ENCODE data around the gene SLC12A6. TPM values are rescaled to one million over a fixed set of nuclear protein-coding genes. Genes with fewer than 3 reads are reported as not detected.
"Not testable (repeated sequence)": the region's sequence is repeated elsewhere in the genome, so short reads cannot be mapped to it uniquely, and the experiment has no call there.

The SLC12A6 gene
- polyA plus RNA-seq, 1 donor from 2014 or later: 7.3 TPM

- Histone ChIP-seq H2AFZ (ENCODE audit: low read depth, low read length) (no peak overlapping the region), H3K36me3 (ENCODE audit: insufficient read depth, low read length) (no peaks in the 10 kb centered on the region), H3K27me3 (ENCODE audit: insufficient read depth, low read depth, low read length) (no peaks in the 10 kb centered on the region), H3K27ac (ENCODE audit: low read length) (no peak overlapping the region), H3K9me2 (ENCODE audit: insufficient read depth, low read length) (no peaks in the 10 kb centered on the region), H3F3A (ENCODE audit: insufficient read depth, low read length, poor library complexity, severe bottlenecking) (no peaks in the 10 kb centered on the region), H3K4me3 (ENCODE audit: low read length) (no peak overlapping the region), H3K9me3 (ENCODE audit: low read length) (no peaks in the 10 kb centered on the region), H4K20me1 (ENCODE audit: insufficient read depth) (no peaks in the 10 kb centered on the region), H3K4me2 (ENCODE audit: low read length) (no peak overlapping the region), H3K79me2 (replicated peaks; ENCODE audit: insufficient read depth, low read length) (peaks cover 69% of the 10 kb centered on the region), H3K9ac (ENCODE audit: low read length) (no peak overlapping the region)
- no peak for TF ChIP-seq RAD21 (conservative IDR thresholded peaks at IDR 0.05)
- TF ChIP-seq MXI1 (conservative IDR thresholded peaks at IDR 0.05; ENCODE audit: poor library complexity, severe bottlenecking): no peak
- TF ChIP-seq POLR2AphosphoS5 (IDR thresholded peaks at IDR 0.05): no peak
- no peak for TF ChIP-seq SMC3 (conservative IDR thresholded peaks at IDR 0.05; ENCODE audit: poor library complexity)
- TF ChIP-seq EZH2 (IDR thresholded peaks at IDR 0.05; ENCODE audit: borderline replicate concordance, insufficient read depth, low read length, poor library complexity, severe bottlenecking): no peak
- no peak for TF ChIP-seq TAF1 (IDR thresholded peaks at IDR 0.05; ENCODE audit: low read depth)
- no peak for TF ChIP-seq CTCF (IDR thresholded peaks at IDR 0.05; ENCODE audit: poor library complexity, severe bottlenecking)
- no peak for TF ChIP-seq EP300 (conservative IDR thresholded peaks at IDR 0.05; ENCODE audit: poor library complexity, severe bottlenecking)
- TF ChIP-seq REST (IDR thresholded peaks at IDR 0.05; ENCODE audit: borderline replicate concordance): no peak
Observed at GRCh38 chr15:34203936-34204335, 133.6 kb downstream of the SLC12A6 start.

GRCh38 chr15:34203305-34203704, 134.3 kb downstream of the SLC12A6 start:
- no peak for TF ChIP-seq TAF1 (IDR thresholded peaks at IDR 0.05; ENCODE audit: low read depth)
- no peak for TF ChIP-seq REST (IDR thresholded peaks at IDR 0.05; ENCODE audit: borderline replicate concordance)
- no peak for TF ChIP-seq POLR2AphosphoS5 (IDR thresholded peaks at IDR 0.05)
- TF ChIP-seq RAD21 (conservative IDR thresholded peaks at IDR 0.05): no peak
- TF ChIP-seq CTCF (IDR thresholded peaks at IDR 0.05; ENCODE audit: poor library complexity, severe bottlenecking): no peak
- TF ChIP-seq EP300 (conservative IDR thresholded peaks at IDR 0.05; ENCODE audit: poor library complexity, severe bottlenecking): no peak
- TF ChIP-seq SMC3 (conservative IDR thresholded peaks at IDR 0.05; ENCODE audit: poor library complexity): no peak
- TF ChIP-seq MXI1 (conservative IDR thresholded peaks at IDR 0.05; ENCODE audit: poor library complexity, severe bottlenecking): no peak
- TF ChIP-seq EZH2 (IDR thresholded peaks at IDR 0.05; ENCODE audit: borderline replicate concordance, insufficient read depth, low read length, poor library complexity, severe bottlenecking): no peak

GRCh38 chr15:34193272-34193671, 144.3 kb downstream of the SLC12A6 start:
- H3K27ac ChIP-seq (ENCODE audit: low read length); H3K27me3 ChIP-seq (ENCODE audit: insufficient read depth, low read depth, low read length); H4K20me1 ChIP-seq (ENCODE audit: insufficient read depth); H3K9me2 ChIP-seq (ENCODE audit: insufficient read depth, low read length); H3K4me2 ChIP-seq (ENCODE audit: low read length); H3K36me3 ChIP-seq (ENCODE audit: insufficient read depth, low read length); H3K9ac ChIP-seq (ENCODE audit: low read length); H3F3A ChIP-seq (ENCODE audit: insufficient read depth, low read length, poor library complexity, severe bottlenecking); H2AFZ ChIP-seq (ENCODE audit: low read depth, low read length); H3K9me3 ChIP-seq (ENCODE audit: low read length); H3K4me3 ChIP-seq (ENCODE audit: low read length): not testable (repeated sequence)
- peaks cover 40% of the 10 kb centered on the region for H3K79me2 ChIP-seq (replicated peaks; ENCODE audit: insufficient read depth, low read length)

More at GRCh38 chr15:34203305-34203704, 134.3 kb downstream of the SLC12A6 start:
- Histone ChIP-seq H3K4me3 (ENCODE audit: low read length) (no peak overlapping the region), H3K27me3 (ENCODE audit: insufficient read depth, low read depth, low read length) (no peaks in the 10 kb centered on the region), H3K27ac (ENCODE audit: low read length) (no peak overlapping the region), H4K20me1 (ENCODE audit: insufficient read depth) (no peaks in the 10 kb centered on the region), H3K9me3 (ENCODE audit: low read length) (no peaks in the 10 kb centered on the region), H2AFZ (ENCODE audit: low read depth, low read length) (no peak overlapping the region), H3K4me2 (ENCODE audit: low read length) (no peak overlapping the region), H3K9me2 (ENCODE audit: insufficient read depth, low read length) (no peaks in the 10 kb centered on the region), H3K9ac (ENCODE audit: low read length) (no peak overlapping the region), H3K79me2 (replicated peaks; ENCODE audit: insufficient read depth, low read length) (peaks cover 63% of the 10 kb centered on the region), H3K36me3 (ENCODE audit: insufficient read depth, low read length) (no peaks in the 10 kb centered on the region), H3F3A (ENCODE audit: insufficient read depth, low read length, poor library complexity, severe bottlenecking) (no peaks in the 10 kb centered on the region)

All from neural cell (in vitro differentiated cells).